K562 (cell line): ENCODE data around the gene ITPR3. TPM values are rescaled to one million over a fixed set of nuclear protein-coding genes. Genes with fewer than 3 reads are reported as not detected.
A peak's percentile ranks its signal among the peaks of the same experiment; 100 is the strongest.

Experiments
- ATAC-seq: fragments of 200-7000 bp; cut with Tn5 transposase; 3 replicates; pipeline ENCODE4 v1.9.1; 2020; ENCODE audit warnings: moderate library complexity
- BruUV-seq: library from RNA; stranded (reverse); fragments of 400-500 nt; replicated peaks from 2 replicates; lab custom pipeline; 2021; lab: Mats Ljungman, UMichigan
- CTCF ChIA-PET: fragments of 300-600 bp; formaldehyde crosslinking; extraction: SDS; loops from one replicate; lab custom pipeline; 2021; ENCODE audit warnings: low intra/inter-chr PET ratio; lab: Yijun Ruan, JAX
- POLR2A ChIA-PET: fragments of 300-600, 350-650 bp; sonication (Branson Sonifier 250); formaldehyde crosslinking; extraction: SDS; loops from one replicate; lab custom pipeline; 2021; ENCODE audit warnings: antibody characterized with exemption, inconsistent platforms; lab: Yijun Ruan, JAX
- DNase-seq, 4 experiments: peaks; one replicate each; pipeline versions ENCODE4 v3.0.0 to v3.0.0-alpha.2; 2011 to 2018; ENCODE audit warnings: low spot score in 3 of 4, mixed read lengths in 3 of 4; ENCODE audit errors: extremely low read depth in 1 of 4
- FAIRE-seq: peaks from 2 replicates; lab custom pipeline; 2011; peaks lifted over from hg19 to GRCh38; lab: Jason Lieb, UNC
- H2AFZ ChIP-seq: 2 replicates; pipeline ENCODE4 v1.6.0; 2011; ENCODE audit warnings: low read depth, low read length, control low read depth, inconsistent platforms
- H3K27ac ChIP-seq: fragments of 200-600 bp; 3 replicates; pipeline ENCODE4 v1.8.0; 2011; ENCODE audit warnings: low read depth, mild to moderate bottlenecking, control low read depth, inconsistent platforms, low read length, moderate library complexity, mixed read lengths; ENCODE audit errors: extremely low read depth
- H3K27me3 ChIP-seq, 2 experiments: fragments of 300-600 bp in 1 of 2; 2 replicates in 1 of 2; 3 replicates in 1 of 2; pipeline versions ENCODE4 v1.6.0 to v1.8.0; 2011; ENCODE audit warnings: inconsistent platforms in 2 of 2, low read length in 2 of 2, mild to moderate bottlenecking in 1 of 2, mixed read lengths in 1 of 2, moderate library complexity in 1 of 2; ENCODE audit not compliant: control insufficient read depth in 2 of 2, insufficient read depth in 2 of 2
- H3K36me3 ChIP-seq: fragments of 300-600 bp; 3 replicates; pipeline ENCODE4 v1.8.0; 2011; ENCODE audit warnings: mild to moderate bottlenecking, low read length, inconsistent platforms; ENCODE audit not compliant: control insufficient read depth, insufficient read depth
- H3K4me1 ChIP-seq, 2 experiments: fragments of 200-600 bp in 1 of 2; replicated peaks in 1 of 2; 2 replicates in 1 of 2; 3 replicates in 1 of 2; pipeline versions ENCODE4 v1.5.1 to v1.8.0; 2011; ENCODE audit warnings: inconsistent platforms in 2 of 2, low read length in 2 of 2, mild to moderate bottlenecking in 1 of 2, mixed read lengths in 1 of 2, moderate library complexity in 1 of 2; ENCODE audit not compliant: control insufficient read depth in 2 of 2, insufficient read depth in 2 of 2
- H3K4me2 ChIP-seq: 2 replicates; pipeline ENCODE4 v1.6.1; 2011; ENCODE audit warnings: low read length, control low read depth, inconsistent platforms, mixed read lengths; ENCODE audit not compliant: insufficient read depth
- H3K4me3 ChIP-seq: fragments of 200-600 bp; sonication (generic), shearing (Covaris generic); 2 replicates; pipeline ENCODE4 v1.5.1; 2016; ENCODE audit warnings: control low read depth, inconsistent platforms
- H3K79me2 ChIP-seq: fragments of 200-600 bp; 3 replicates; pipeline ENCODE4 v1.8.0; 2011; ENCODE audit warnings: low read length, inconsistent platforms; ENCODE audit not compliant: control insufficient read depth, insufficient read depth
- H3K9ac ChIP-seq, 2 experiments: 2 replicates each; pipeline versions ENCODE4 v1.6.0 to v1.6.1; 2011; ENCODE audit warnings: low read depth in 2 of 2, low read length in 2 of 2, control low read depth in 1 of 2, inconsistent platforms in 1 of 2, mild to moderate bottlenecking in 1 of 2, mixed read lengths in 1 of 2; ENCODE audit not compliant: insufficient read depth in 1 of 2
- H3K9me1 ChIP-seq: one replicate; pipeline ENCODE4 v1.6.0; 2011; ENCODE audit warnings: inconsistent platforms, mild to moderate bottlenecking, low read length, moderate library complexity; ENCODE audit not compliant: control insufficient read depth, insufficient read depth
- H3K9me3 ChIP-seq: replicated peaks from 2 replicates; pipeline ENCODE4 v1.5.1; 2011; ENCODE audit warnings: low read depth, low read length, inconsistent platforms; ENCODE audit not compliant: control insufficient read depth, insufficient read depth
- H4K20me1 ChIP-seq: replicated peaks from 2 replicates; pipeline ENCODE4 v1.6.1; 2011; ENCODE audit warnings: low read length, inconsistent platforms, mixed read lengths; ENCODE audit not compliant: control insufficient read depth, insufficient read depth
- BACH1 ChIP-seq: fragments of 200-800 bp; sonication (Bioruptor generic); IDR thresholded peaks from 2 replicates; pipeline ENCODE4 v1.6.1; 2016; ENCODE audit warnings: missing genetic modification characterization, missing compliant biosample characterization
- C11orf30 ChIP-seq: fragments of 450-650 bp; IDR thresholded peaks from 2 replicates; pipeline ENCODE4 v1.6.1; 2016; ENCODE audit warnings: low read depth, mild to moderate bottlenecking
- CTBP1 ChIP-seq: fragments of 450-650 bp; IDR thresholded peaks from 2 replicates; pipeline ENCODE4 v1.6.1; 2016; ENCODE audit warnings: borderline replicate concordance
- ELK3 ChIP-seq: fragments of 450-650 bp; formaldehyde crosslinking; IDR thresholded peaks from 2 replicates; pipeline ENCODE4 v1.4.0; 2020; ENCODE audit warnings: mild to moderate bottlenecking
- NEUROD1 ChIP-seq: fragments of 150-350 bp; IDR thresholded peaks from 2 replicates; pipeline ENCODE4 v1.6.1; 2014; ENCODE audit warnings: borderline replicate concordance, low read length, low read depth; ENCODE audit not compliant: partially characterized antibody
- POLR3A ChIP-seq: IDR thresholded peaks from 2 replicates; pipeline ENCODE4 v1.6.1; 2011; ENCODE audit warnings: borderline replicate concordance, mild to moderate bottlenecking, moderate library complexity; ENCODE audit not compliant: insufficient read length, insufficient read depth; ENCODE audit errors: extremely low read depth
- RNF219 ChIP-seq: fragments of 250-450 bp; sonication (Bioruptor Pico); IDR thresholded peaks from 2 replicates; pipeline ENCODE4 v1.5.0; 2022; ENCODE audit warnings: mild to moderate bottlenecking
- SNAPC5 ChIP-seq: fragments of 250-450 bp; sonication (Bioruptor Pico); IDR thresholded peaks from 2 replicates; pipeline ENCODE4 v1.8.0; 2021; ENCODE audit warnings: moderate library complexity, mild to moderate bottlenecking, inconsistent platforms
- TEAD2 ChIP-seq: fragments of 450-650 bp; IDR thresholded peaks from 2 replicates; pipeline ENCODE4 v1.6.1; 2016; ENCODE audit warnings: missing genetic modification characterization, control low read depth, missing compliant biosample characterization
- TSC22D4 ChIP-seq: fragments of 450-650 bp; IDR thresholded peaks from 2 replicates; pipeline ENCODE4 v1.6.1; 2016; ENCODE audit warnings: missing genetic modification characterization, missing biosample characterization, control low read depth
- YBX1 ChIP-seq: fragments of 450-650 bp; IDR thresholded peaks from 2 replicates; pipeline ENCODE4 v1.7.1; 2016; ENCODE audit warnings: mild to moderate bottlenecking
- ZBTB11 ChIP-seq, 3 experiments: fragments of 200-800 bp in 1 of 3; fragments of 250-450 bp in 1 of 3; fragments of 450-650 bp in 1 of 3; sonication (Bioruptor Pico) in 1 of 3; sonication (Bioruptor generic) in 1 of 3; formaldehyde crosslinking in 1 of 3; IDR thresholded peaks; 2 replicates each; pipeline versions ENCODE4 v1.6.1 to v1.8.0; 2016 to 2022; ENCODE audit warnings: mild to moderate bottlenecking in 2 of 3, missing genetic modification characterization in 2 of 3, missing compliant biosample characterization in 1 of 3, moderate library complexity in 1 of 3
- ZBTB17 ChIP-seq: fragments of 450-650 bp; formaldehyde crosslinking; IDR thresholded peaks from 2 replicates; pipeline ENCODE4 v1.4.0; 2020; ENCODE audit warnings: mild to moderate bottlenecking
- ZNF217 ChIP-seq: sonication (generic); formaldehyde crosslinking; IDR thresholded peaks from 2 replicates; pipeline ENCODE4 v1.8.0; 2022; ENCODE audit warnings: mild to moderate bottlenecking, missing genetic modification reagents
- ZNF282 ChIP-seq: sonication (generic); formaldehyde crosslinking; IDR thresholded peaks from 2 replicates; pipeline ENCODE4 v1.8.1; 2023; ENCODE audit warnings: missing genetic modification reagents
- ZNF384 ChIP-seq: IDR thresholded peaks from 2 replicates; pipeline ENCODE4 v1.6.1; 2012; ENCODE audit warnings: low read depth, low read length, improper control_type of control experiment
- ZNF778 ChIP-seq: fragments of 450-650 bp; formaldehyde crosslinking; IDR thresholded peaks from 2 replicates; pipeline ENCODE4 v1.4.0; 2020; ENCODE audit warnings: mild to moderate bottlenecking, moderate library complexity
- WGBS: fragments of 100-300 bp; shearing (Covaris generic); methylation state at CpG from one replicate; pipeline ENCODE4 v1.1.6; 2016; ENCODE audit warnings: low coverage, mixed read lengths; ENCODE audit not compliant: insufficient coverage; ENCODE audit errors: missing lambda C conversion rate; 5-methylcytosine and 5-hydroxymethylcytosine counted together
- in situ Hi-C: fragments of 300-500 bp; cut with MboI; formaldehyde crosslinking; loops from 4 replicates; pipeline ENCODE4 v1.15.0; 2018; ENCODE audit warnings: inconsistent platforms, mixed read lengths
- intact Hi-C: fragments of 100-400 bp; cut with micrococcal nuclease; formaldehyde crosslinking; loops from 2 replicates; pipeline ENCODE4 v1.14.2; 2022
- polyA plus RNA-seq, 8 experiments: library from polyadenylated mRNA; depleted of rRNA in 4 of 8; stranded (reverse) in 5 of 8; unstranded in 3 of 8; fragments of >200 nt; fragmentation: Nextera tagmentation in 2 of 8; fragmentation: Illumina TruSeq in 1 of 8; extraction: Ambion mirVana in 2 of 8; extraction: Trizol in 1 of 8; gene quantifications; 2 replicates each; pipeline versions ENCODE4 v1.2.1 to v1.2.3, GENCODE V29; 2011 to 2014; ENCODE audit warnings: inconsistent platforms in 1 of 8, missing spikeins in 1 of 8
- total RNA-seq, 7 experiments: library from RNA; depleted of rRNA in 6 of 7; stranded (reverse); fragments of >200 nt in 6 of 7; fragmentation: Illumina TruSeq in 2 of 7; extraction: Trizol in 2 of 7; gene quantifications; 2 replicates each; pipeline versions ENCODE4 v1.2.1 to v1.2.3, GENCODE V29; 2011 to 2021; ENCODE audit warnings: low replicate concordance in 1 of 7

The ITPR3 gene
- total and polyA plus RNA-seq, 9 of the 15 experiments (the other 6 are each of a cell fraction or from before 2014, with no cell fraction given) = 0.39 to 35.7 (median 13.2) TPM

GRCh38 chr6:33667776-33668175, 46.7 kb downstream of the ITPR3 start:
- Histone ChIP-seq H3K27me3 (no peaks in the 10 kb centered on the region), H3K9me1 (no peaks in the 10 kb centered on the region), H3K4me3 (no peak overlapping the region), H3K36me3 (peaks cover 92% of the 10 kb centered on the region), H3K27ac (no peak overlapping the region), H3K9ac (peak overlapping the region in 1 of 2 experiments; percentile 50; a peak in 2 of 4 replicates), H3K4me1 (peaks cover 0 to 31% of the 10 kb centered on the region in 2 experiments; a peak in 3 of 5 replicates), H4K20me1 (no peaks in the 10 kb centered on the region; the same call in 1 of the 2 replicates), H2AFZ (no peak overlapping the region), H3K79me2 (no peaks in the 10 kb centered on the region), H3K9me3 (no peaks in the 10 kb centered on the region), H3K4me2 (no peak overlapping the region)
- over 99% methylated on average over 11 of the region's 11 CpGs for WGBS
- BruUV-seq = no TSS peak
- ATAC-seq (no peak), DNase-seq (no peak), FAIRE-seq (no peak)
- intact Hi-C loops (no loop called here), in situ Hi-C loops (no loop called here)
- CTCF ChIA-PET = no interaction called here
- POLR2A ChIA-PET = interaction anchor here (0.6 kb wide), 1 partner anchor 29 kb away, joined by 3 read pairs; no protein-coding TSS in a partner anchor
- TF ChIP-seq ZBTB11 (CRISPR knock-in tag; IDR thresholded peaks at IDR 0.05) (no peak), C11orf30 (no peak), NEUROD1 (no peak), BACH1 (no peak), ZBTB17 (CRISPR knock-in tag) (no peak), SNAPC5 (CRISPR knock-in tag) (no peak), TEAD2 (tag) (no peak), ZNF282 (no peak), ZNF217 (no peak), YBX1 (no peak), RNF219 (CRISPR knock-in tag) (no peak), ZNF384 (no peak), ZNF778 (CRISPR knock-in tag) (no peak), POLR3A (no peak), TSC22D4 (tag) (no peak), ELK3 (CRISPR knock-in tag) (no peak), CTBP1 (no peak)
